A172 (cell line): ENCODE measurements around the gene OR5M10. TPM values are rescaled to one million over a fixed set of nuclear protein-coding genes. Genes with fewer than 3 reads are reported as not detected.
A peak's percentile ranks its signal among the peaks of the same experiment; 100 is the strongest.
"Not testable (repeated sequence)": the region's sequence is repeated elsewhere in the genome, so short reads cannot be mapped to it uniquely, and the experiment has no call there.

Source experiments
- DNase-seq: peaks from one replicate; pipeline ENCODE4 v3.0.0-alpha.2; 2015; ENCODE audit warnings: low spot score
- total RNA-seq: library from RNA; depleted of rRNA; stranded (reverse); fragments of >200 nt; shearing (Covaris generic); gene quantifications from 2 replicates; pipeline ENCODE4 v1.2.3, GENCODE V29; 2014; rRNA removed

OR5M10 gene
- not detected in 2 replicates for total RNA-seq

- DNase-seq, result no peak
Measured at GRCh38 chr11:56577621-56578020, at the start of gene OR5M10. TSS of gene OR5M10 (minus strand) at chr11:56577721. CDS start at chr11:56577721, 0 bp downstream.

GRCh38 chr11:56625946-56626345 lies 48.4 kb upstream of the OR5M10 start:
- DNase-seq, result no peak

GRCh38 chr11:56624661-56625110 lies 47.2 kb upstream of the OR5M10 start:
- DNase-seq, result peak; percentile 74

- no peak for DNase-seq
Measured at GRCh38 chr11:56611174-56611573, 33.7 kb upstream of the OR5M10 start.

- DNase-seq, result not testable (repeated sequence)
Measured at GRCh38 chr11:56592088-56592717, 14.7 kb upstream of the OR5M10 start.

- DNase-seq, result no peak
Measured at GRCh38 chr11:56558574-56558973, 18.9 kb downstream of the OR5M10 start.

- DNase-seq, result not testable (repeated sequence)
Measured at GRCh38 chr11:56554691-56555090, 22.8 kb downstream of the OR5M10 start.

- no peak for DNase-seq
Measured at GRCh38 chr11:56545531-56545930, 32.0 kb downstream of the OR5M10 start.

GRCh38 chr11:56543739-56544138 lies 33.8 kb downstream of the OR5M10 start:
- DNase-seq, result no peak

- DNase-seq, result no peak
Measured at GRCh38 chr11:56543157-56543556, 34.4 kb downstream of the OR5M10 start, which contains the start of gene OR5M11. TSS of gene OR5M11 (minus strand) at chr11:56543257. CDS start at chr11:56543257, 0 bp downstream.

- DNase-seq, result no peak
Measured at GRCh38 chr11:56533054-56533740, 44.3 kb downstream of the OR5M10 start.

- no peak for DNase-seq
Measured at GRCh38 chr11:56531856-56532255, 45.7 kb downstream of the OR5M10 start.

Other genes with a start within 250 kb of the OR5M10 start
- gene OR8K1, start 231.7 kb downstream of the OR5M10 start, total RNA-seq, result not detected in 2 replicates
- gene OR8J1, start 223.4 kb downstream of the OR5M10 start, total RNA-seq, result not detected in 2 replicates
- not detected in 2 replicates for gene OR8U1, start 202.1 kb downstream of the OR5M10 start, total RNA-seq
- gene OR5AL1, start 165.0 kb downstream of the OR5M10 start, total RNA-seq, result not detected in 2 replicates
- not detected in 2 replicates for gene OR5M3, start 104.4 kb downstream of the OR5M10 start, total RNA-seq
- gene OR5M8, start 86.4 kb downstream of the OR5M10 start, total RNA-seq, result not detected in 2 replicates
- gene OR5M11, start 34.5 kb downstream of the OR5M10 start, total RNA-seq, result not detected in 2 replicates
- not detected in 2 replicates for gene OR5M1, start 37.2 kb upstream of the OR5M10 start, total RNA-seq
- gene OR5AP2, start 64.7 kb upstream of the OR5M10 start, total RNA-seq, result not detected in 2 replicates
- not detected in 2 replicates for gene OR5AR1, start 86.0 kb upstream of the OR5M10 start, total RNA-seq
- gene OR9G1, start 121.4 kb upstream of the OR5M10 start, total RNA-seq, result not detected in 2 replicates
- gene OR9G4, start 171.0 kb upstream of the OR5M10 start, total RNA-seq, result not detected in 2 replicates